HK-2 (cell line): ENCODE data around the gene FGF10.

ENCODE experiments used
- DNase-seq: peaks from one replicate; pipeline ENCODE4 v3.0.0-alpha.2; 2018; ENCODE audit not compliant: unreplicated experiment

The FGF10 gene

DNA sequence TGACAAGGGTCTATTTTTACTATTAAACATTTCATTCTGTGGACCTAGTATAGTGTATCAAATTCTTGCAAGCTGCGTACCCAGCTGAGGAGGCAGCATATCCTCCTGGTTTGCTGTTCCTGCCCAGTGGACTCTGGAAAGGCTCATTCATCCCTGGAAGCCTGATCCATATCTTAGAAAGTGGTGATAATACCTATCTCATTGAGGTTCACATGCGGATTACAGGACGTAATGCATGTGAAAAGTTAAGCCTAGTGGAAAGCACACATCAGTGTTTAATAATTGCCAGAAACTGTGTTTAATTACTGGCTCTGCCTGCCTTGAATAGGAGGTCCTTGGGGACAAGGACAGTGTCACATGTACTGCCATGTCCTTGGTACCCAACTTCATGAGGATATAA is 132.0 kb downstream of the FGF10 start:
- no peak for DNase-seq
